Measurements from ENCODE around the gene FBXO9.

The FBXO9 gene

DNA sequence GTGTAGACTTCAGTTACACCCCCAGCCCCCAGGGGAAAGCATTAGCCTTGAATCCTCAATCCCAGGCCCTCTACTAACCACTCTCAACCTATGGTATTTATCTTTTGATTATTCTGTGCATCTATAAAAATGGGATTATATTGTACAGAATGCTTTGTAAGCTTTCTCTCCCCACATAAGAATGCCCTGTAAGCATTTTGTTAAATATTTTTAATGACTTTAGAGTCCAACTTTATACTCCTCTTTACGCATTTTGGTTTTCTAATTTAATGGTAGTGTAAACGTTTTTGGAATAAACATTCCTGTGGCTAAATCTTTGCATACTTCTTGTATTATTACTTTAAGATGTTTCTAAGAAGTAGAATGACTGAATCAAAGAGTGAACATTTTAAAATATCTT, 35.4 kb downstream of the FBXO9 start:
- TF ChIP-seq, protein P1, sequence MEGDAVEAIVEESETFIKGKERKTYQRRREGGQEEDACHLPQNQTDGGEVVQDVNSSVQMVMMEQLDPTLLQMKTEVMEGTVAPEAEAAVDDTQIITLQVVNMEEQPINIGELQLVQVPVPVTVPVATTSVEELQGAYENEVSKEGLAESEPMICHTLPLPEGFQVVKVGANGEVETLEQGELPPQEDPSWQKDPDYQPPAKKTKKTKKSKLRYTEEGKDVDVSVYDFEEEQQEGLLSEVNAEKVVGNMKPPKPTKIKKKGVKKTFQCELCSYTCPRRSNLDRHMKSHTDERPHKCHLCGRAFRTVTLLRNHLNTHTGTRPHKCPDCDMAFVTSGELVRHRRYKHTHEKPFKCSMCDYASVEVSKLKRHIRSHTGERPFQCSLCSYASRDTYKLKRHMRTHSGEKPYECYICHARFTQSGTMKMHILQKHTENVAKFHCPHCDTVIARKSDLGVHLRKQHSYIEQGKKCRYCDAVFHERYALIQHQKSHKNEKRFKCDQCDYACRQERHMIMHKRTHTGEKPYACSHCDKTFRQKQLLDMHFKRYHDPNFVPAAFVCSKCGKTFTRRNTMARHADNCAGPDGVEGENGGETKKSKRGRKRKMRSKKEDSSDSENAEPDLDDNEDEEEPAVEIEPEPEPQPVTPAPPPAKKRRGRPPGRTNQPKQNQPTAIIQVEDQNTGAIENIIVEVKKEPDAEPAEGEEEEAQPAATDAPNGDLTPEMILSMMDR (IDR thresholded peaks at IDR 0.05; ENCODE audit: low read depth, low read length): no peak
- DNase-seq (ENCODE audit: low read depth, low spot score): no peak
- in situ Hi-C loops (cut with HindIII; ENCODE audit: low sequenced_read_pairs): no loop called here
- H3K4me3 ChIP-seq (ENCODE audit: low read depth, low read length): no peak overlapping the region

- no peak overlapping the region for H3K4me3 ChIP-seq (ENCODE audit: low read depth, low read length)
- in situ Hi-C loops (cut with HindIII; ENCODE audit: low sequenced_read_pairs): no loop called here
- TF ChIP-seq, protein P1 (IDR thresholded peaks at IDR 0.05; ENCODE audit: low read depth, low read length): no peak
- DNase-seq (ENCODE audit: low read depth, low spot score): no peak
Measured at GRCh38 chr6:53101006-53101405, 35.8 kb downstream of the FBXO9 start.

GRCh38 chr6:53103993-53104675, 38.9 kb downstream of the FBXO9 start:
- peak; percentile 19 for DNase-seq (ENCODE audit: low read depth, low spot score)
- in situ Hi-C loops (cut with HindIII; ENCODE audit: low sequenced_read_pairs): no loop called here
- TF ChIP-seq, protein P1 (IDR thresholded peaks at IDR 0.05; ENCODE audit: low read depth, low read length): peak; percentile 13
- no peak overlapping the region for H3K4me3 ChIP-seq (ENCODE audit: low read depth, low read length)

GRCh38 chr6:53104916-53105315, 39.7 kb downstream of the FBXO9 start:
- TF ChIP-seq, protein P1 (IDR thresholded peaks at IDR 0.05; ENCODE audit: low read depth, low read length): no peak
- no peak overlapping the region for H3K4me3 ChIP-seq (ENCODE audit: low read depth, low read length)
- no peak for DNase-seq (ENCODE audit: low read depth, low spot score)
- in situ Hi-C loops (cut with HindIII; ENCODE audit: low sequenced_read_pairs): no loop called here

- H3K4me3 ChIP-seq (ENCODE audit: low read depth, low read length): no peak overlapping the region
- TF ChIP-seq, protein P1 (IDR thresholded peaks at IDR 0.05; ENCODE audit: low read depth, low read length): no peak
- peak; percentile 57 for DNase-seq (ENCODE audit: low read depth, low spot score)
- in situ Hi-C loops (cut with HindIII; ENCODE audit: low sequenced_read_pairs): no loop called here
Measured at GRCh38 chr6:53107091-53107490, 41.9 kb downstream of the FBXO9 start.

DNA sequence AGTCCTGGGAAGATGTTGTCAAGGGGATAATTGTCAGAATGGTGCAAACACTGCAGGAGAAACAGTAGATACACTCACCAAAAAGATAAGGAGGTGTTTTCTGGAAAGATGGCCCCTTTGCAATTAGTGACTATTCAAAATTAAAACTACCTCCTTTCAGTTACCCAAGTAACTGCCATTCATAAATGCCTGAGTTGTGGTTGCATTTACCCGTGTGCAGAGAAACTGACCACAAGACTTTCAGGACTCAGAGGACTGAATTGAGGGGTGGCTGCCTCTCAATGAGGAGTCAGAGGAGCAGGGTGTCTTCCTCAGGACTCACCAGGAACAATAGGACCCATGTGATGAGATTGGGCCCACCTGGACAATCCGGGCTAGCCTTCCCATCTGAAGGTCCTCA, 44.4 kb downstream of the FBXO9 start:
- no peak overlapping the region for H3K4me3 ChIP-seq (ENCODE audit: low read depth, low read length)
- DNase-seq (ENCODE audit: low read depth, low spot score): no peak
- TF ChIP-seq, protein P1 (IDR thresholded peaks at IDR 0.05; ENCODE audit: low read depth, low read length): no peak
- in situ Hi-C loops (cut with HindIII; ENCODE audit: low sequenced_read_pairs): no loop called here

Measured in astrocyte of the spinal cord (primary cell).